GM21619 (cell line): Measurements from ENCODE around the gene GPSM1.
"Not testable (repeated sequence)": the region's sequence is repeated elsewhere in the genome, so short reads cannot be mapped to it uniquely, and the experiment has no call there.

Experiments used
- ATAC-seq: cut with Tn5 transposase; IDR thresholded peaks from one replicate; pipeline ENCODE4 v1.9.1; 2021; ENCODE audit not compliant: unreplicated experiment

The GPSM1 gene

GRCh38 chr9:136316896-136317676 is 10.3 kb upstream of the GPSM1 start:
- ATAC-seq: no peak

GRCh38 chr9:136317695-136318094 is 9.6 kb upstream of the GPSM1 start:
- ATAC-seq: no peak

- ATAC-seq: no peak
Measured at GRCh38 chr9:136318111-136318775, 9.1 kb upstream of the GPSM1 start.

DNA sequence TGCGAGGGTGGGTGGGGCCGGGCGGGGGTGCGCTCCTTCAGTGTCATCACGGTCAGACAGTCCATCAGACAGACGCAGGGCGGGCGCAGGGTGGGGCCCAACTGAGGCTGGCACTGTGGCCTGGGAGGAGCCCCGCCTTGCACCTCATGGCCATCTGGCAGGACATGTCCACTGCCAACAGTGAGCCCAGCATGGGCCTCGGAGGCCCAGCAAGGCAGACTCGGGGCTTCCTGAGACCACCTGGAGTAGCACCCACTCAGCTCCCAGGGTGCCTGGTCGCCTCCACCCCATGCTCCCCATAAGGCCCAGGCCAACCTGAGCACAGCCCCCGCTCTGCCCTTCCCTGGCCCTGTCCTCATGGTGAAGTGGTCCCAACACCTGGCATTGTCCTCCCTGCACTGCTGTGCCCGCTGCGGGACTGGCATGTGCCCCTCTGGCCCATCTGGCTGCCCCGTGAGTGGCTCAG is 8.5 kb upstream of the GPSM1 start:
- no peak for ATAC-seq

DNA sequence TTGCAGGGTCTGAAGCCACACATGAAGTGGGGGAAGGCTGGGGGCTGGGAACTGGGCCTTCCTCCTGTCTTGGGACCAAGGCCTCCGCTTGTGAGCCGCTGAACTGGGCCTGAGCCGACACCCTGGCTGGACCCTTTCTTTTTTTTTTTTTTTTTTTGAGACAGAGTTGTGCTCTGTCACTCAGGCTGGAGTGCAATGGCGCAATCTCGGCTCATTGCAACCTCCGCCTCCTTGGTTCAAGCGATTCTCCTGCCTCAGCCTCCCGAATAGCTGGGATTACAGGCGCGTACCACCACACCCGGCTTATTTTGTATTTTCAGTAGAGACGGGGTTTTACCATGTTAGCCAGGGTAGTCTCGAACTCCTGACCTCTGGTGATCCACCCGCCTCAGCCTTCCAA is 8.1 kb upstream of the GPSM1 start:
- not testable (repeated sequence) for ATAC-seq

GRCh38 chr9:136319955-136320354 is 7.4 kb upstream of the GPSM1 start:
- ATAC-seq: not testable (repeated sequence)

DNA sequence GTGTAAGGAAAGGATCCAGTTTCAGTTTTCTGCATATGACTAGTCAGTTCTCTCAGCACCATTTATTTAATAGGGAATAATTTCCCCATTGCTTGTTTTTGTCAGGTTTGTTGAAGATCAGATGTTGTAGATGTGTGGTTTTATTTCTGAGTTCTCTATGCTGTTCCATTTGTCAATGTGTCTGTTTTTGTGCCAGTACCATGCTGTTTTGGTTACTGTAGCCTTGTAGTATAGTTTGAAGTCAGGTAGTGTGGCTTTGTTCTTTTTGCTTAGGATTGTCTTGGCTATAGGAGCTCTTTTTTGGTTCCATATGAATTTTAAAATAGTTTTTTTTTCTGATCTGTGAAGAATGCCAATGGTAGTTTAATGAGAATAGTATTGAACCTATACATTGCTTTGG is 6.4 kb upstream of the GPSM1 start:
- ATAC-seq: not testable (repeated sequence)

- ATAC-seq: no peak
Measured at GRCh38 chr9:136321561-136321960, 5.8 kb upstream of the GPSM1 start.

GRCh38 chr9:136322756-136323330 is 4.5 kb upstream of the GPSM1 start:
- ATAC-seq: no peak

- ATAC-seq: no peak
Measured at GRCh38 chr9:136323371-136323789, 4.0 kb upstream of the GPSM1 start.

GRCh38 chr9:136324501-136325300 is 2.6 kb upstream of the GPSM1 start:
- ATAC-seq: no peak

DNA sequence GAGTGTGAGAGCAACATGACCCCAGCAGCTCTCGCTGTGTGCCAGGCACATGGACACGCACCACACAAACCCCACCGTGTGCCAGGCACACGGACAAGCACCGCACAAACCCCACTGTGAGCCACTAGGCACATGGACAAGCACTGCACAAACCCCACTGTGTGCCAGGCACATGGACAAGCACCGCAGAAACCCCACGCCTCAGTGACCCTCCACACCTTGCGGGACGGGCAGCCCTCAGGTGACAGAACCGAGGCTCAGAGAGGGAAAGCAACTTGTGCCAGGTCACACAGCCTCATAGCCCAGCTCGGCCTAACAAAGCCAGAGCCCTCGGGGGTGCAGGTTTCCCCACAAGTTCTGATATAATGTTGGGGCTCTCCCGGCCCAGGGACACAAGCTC is 2.0 kb upstream of the GPSM1 start:
- ATAC-seq: no peak

DNA sequence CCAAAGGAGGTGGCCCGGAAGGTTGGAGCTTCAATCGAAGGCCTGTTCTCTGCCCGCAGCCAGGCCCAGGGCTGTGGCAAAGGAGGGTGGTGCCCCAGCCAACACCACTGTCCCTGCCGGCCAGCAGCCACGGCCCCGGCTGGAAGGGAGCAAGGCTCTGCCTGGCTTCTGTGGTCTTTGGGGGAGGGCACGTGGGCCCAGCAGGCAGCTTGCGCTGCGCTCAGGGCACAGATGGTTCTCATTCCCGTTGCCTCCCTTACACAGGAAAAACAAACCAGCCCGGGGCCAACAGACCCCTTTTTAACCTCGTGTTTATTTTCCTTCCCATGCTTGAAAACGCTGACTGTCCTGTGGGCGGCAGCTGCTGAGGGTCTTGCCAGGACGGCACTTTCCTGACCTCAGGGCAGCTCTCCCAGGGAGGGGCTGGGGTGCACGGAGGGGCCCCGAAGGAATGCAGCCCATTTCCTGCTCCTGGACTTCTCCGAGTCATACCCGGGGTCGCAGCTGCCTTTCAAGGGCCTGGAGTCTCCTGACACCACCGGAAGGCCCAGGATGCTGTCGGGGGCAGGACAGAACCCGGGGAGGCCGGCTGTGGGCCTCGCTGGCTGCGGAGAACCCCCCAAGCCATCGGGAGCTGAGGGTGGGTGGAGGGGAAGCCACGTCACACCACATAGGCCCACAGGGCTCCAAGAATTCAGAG is 1.1 kb upstream of the GPSM1 start:
- no peak for ATAC-seq

DNA sequence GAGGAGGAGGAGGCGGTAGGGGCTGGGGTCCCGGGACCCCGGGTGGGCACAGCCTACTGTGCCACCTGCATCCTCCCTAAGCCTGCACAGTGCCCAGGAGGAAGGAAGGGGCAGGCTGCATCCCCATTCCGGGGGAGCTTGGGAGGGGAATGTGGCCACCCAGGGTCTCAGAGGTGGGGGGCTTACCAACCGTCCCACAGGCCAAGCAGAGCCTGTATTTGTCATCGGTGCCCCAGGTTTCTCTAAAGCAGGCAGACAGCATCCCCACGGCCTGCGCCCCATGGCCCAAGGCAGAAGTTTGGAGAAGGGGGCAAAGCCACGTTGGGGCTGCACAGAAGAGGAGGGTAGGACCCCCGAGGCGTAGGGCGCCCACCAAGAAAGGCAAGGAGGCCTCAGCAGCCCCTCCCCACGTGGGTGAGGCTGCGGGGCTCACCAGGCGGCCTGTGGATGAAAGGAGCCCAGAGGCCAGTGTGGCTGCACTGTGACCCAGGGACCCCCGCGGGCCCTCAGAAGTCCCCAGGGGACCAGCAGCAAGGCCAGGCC is 507 bp upstream of the GPSM1 start:
- no peak for ATAC-seq

GRCh38 chr9:136328011-136328621 is 777 bp downstream of the GPSM1 start:
- no peak for ATAC-seq

GRCh38 chr9:136328622-136329041 is 1.3 kb downstream of the GPSM1 start:
- ATAC-seq: no peak

DNA sequence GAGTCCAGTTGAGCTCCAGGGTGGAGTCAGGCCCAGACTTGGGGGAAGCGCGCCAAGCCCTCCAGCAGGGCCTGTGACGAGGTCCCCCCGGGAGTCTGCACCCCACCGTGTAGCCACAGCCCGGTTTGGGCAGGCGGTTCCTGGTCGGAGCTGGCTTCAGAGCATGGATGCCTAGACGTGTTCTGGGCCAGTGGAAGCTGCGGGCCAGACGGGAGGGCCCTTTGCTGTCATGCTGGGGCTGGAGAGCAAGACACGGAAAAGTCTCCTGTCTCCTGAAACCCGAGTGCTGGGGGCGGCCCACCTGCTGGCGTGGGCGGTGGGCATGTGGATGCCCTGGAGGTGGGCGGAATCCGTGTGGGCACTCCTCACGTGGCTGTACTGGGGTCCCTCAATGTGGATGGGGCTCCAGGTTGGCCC is 1.9 kb downstream of the GPSM1 start:
- no peak for ATAC-seq

- ATAC-seq: no peak
Measured at GRCh38 chr9:136329636-136330405, 2.5 kb downstream of the GPSM1 start.

DNA sequence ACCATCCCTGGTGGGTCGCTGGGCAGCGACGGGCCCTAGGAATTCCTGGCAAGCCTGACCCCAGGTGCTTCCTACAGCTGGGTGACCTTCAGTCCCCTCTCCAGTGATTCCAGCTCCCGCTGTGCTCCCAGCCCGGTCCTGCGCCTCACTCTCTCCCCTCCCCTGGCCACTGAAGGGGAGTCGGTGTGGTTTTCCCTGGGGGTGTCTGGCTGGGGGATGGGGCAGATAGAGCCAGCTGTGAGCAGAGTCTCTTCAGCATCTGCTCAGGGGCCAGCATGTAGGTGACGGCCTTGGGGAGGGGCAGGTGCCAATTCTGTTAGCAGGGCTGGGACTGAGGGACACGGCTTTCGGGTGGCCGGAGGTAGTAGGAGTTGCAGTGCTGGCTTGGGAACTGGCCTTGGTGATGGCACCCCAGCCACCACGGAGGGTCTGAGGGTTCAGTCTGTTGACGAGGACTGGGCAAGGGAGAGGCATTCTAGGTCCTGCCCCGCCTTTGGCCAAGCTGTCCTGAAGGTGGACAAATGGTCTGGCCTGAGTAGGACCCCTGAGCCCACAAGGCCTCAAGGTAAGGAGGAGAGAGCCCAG is 3.2 kb downstream of the GPSM1 start:
- ATAC-seq: no peak
